Body of pancreas (tissue), 4 donors: ENCODE data around the gene ALS2CL.

Experiments
- CTCF ChIP-seq, 7 experiments: fragments of 450-650 bp in 4 of 7; fragments of 200-600 bp in 3 of 7; sonication (generic) in 3 of 7; IDR thresholded peaks; one replicate each; pipeline ENCODE4 v1.5.1; 2016 to 2019; ENCODE audit warnings: antibody characterized with exemption in 7 of 7
- POLR2A ChIP-seq, 3 donors: fragments of 450-650 bp; IDR thresholded peaks; one replicate each; pipeline ENCODE4 v1.6.1; 2016; ENCODE audit warnings: antibody characterized with exemption in 3 of 3, mild to moderate bottlenecking in 2 of 3

- no peak for TF ChIP-seq POLR2A (IDR thresholded peaks at IDR 0.05)
- TF ChIP-seq CTCF (IDR thresholded peaks at IDR 0.05) = no peak
Observed at GRCh38 chr3:46669191-46669999, 24.1 kb downstream of the ALS2CL start.
